Measurements from ENCODE around the gene ZNF17.

ZNF17 gene

GRCh38 chr19:57435062-57435978, 24.4 kb downstream of the ZNF17 start, which contains the start of gene ZNF749:
ZNF749 (plus strand) TSS chr19:57435325; CDS start chr19:57435579, 254 bp downstream.
- H3K36me3 ChIP-seq (ENCODE audit: insufficient read depth, low read length): peaks cover 9% of the 10 kb centered on the region
- peak within 1 kb of the TSS; percentile 42 for H3K9ac ChIP-seq (ENCODE audit: low read length)
- peak within 1 kb of the TSS; percentile 71 to 80 for H3K4me3 ChIP-seq (ENCODE audit: low read depth in 1 of 2, low read length in 2 of 2)
- H3K27me3 ChIP-seq (ENCODE audit: control insufficient read depth in 1 of 2, insufficient read depth in 2 of 2, low read length in 2 of 2): no peaks in the 10 kb centered on the region
- peak within 1 kb of the TSS; percentile 52 for H3K27ac ChIP-seq (ENCODE audit: low read depth, low read length)
- H3K9me3 ChIP-seq (ENCODE audit: low read length): peaks cover 3% of the 10 kb centered on the region
- H3K4me1 ChIP-seq (ENCODE audit: insufficient read depth, low read length): peaks cover 17% of the 10 kb centered on the region

DNA sequence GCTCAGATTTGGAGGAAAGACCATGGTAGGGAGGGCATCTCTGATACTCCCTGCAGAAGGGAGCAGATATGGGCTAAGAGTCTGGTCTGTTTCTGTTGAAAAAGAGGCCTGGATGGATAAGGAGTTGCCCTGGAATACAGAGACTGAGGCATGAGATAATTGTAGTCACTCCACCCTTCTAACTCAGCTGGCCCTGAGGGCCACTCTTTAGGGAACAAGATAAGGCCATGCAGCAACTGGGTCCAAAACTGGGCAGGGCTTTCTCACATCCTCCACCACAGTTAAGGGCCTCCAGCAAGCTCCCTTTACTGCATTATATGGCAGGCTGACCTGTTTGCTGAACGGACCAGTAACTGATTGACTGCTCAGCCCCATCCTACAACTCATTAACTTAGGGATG, 25.5 kb downstream of the ZNF17 start:
- peak overlapping the region in 1 of 2 donors; percentile 80 for H3K4me3 ChIP-seq (ENCODE audit: low read depth in 1 of 2, low read length in 2 of 2)

GRCh38 chr19:57437931-57438330, 27.0 kb downstream of the ZNF17 start:
- Histone ChIP-seq H3K36me3 (ENCODE audit: insufficient read depth, low read length) (peaks cover 10% of the 10 kb centered on the region), H3K9me3 (ENCODE audit: low read length) (peaks cover 6% of the 10 kb centered on the region), H3K4me1 (ENCODE audit: insufficient read depth, low read length) (peaks cover 17% of the 10 kb centered on the region), H3K27me3 (ENCODE audit: control insufficient read depth in 1 of 2, insufficient read depth in 2 of 2, low read length in 2 of 2) (no peaks in the 10 kb centered on the region), H3K4me3 (ENCODE audit: low read depth in 1 of 2, low read length in 2 of 2) (no peak overlapping the region), H3K9ac (ENCODE audit: low read length) (no peak overlapping the region), H3K27ac (ENCODE audit: low read depth, low read length) (no peak overlapping the region)

More for the DNA sequence above, 25.5 kb downstream of the ZNF17 start:
- H3K27me3 ChIP-seq (ENCODE audit: control insufficient read depth in 1 of 2, insufficient read depth in 2 of 2, low read length in 2 of 2): no peaks in the 10 kb centered on the region
- no peak overlapping the region for H3K27ac ChIP-seq (ENCODE audit: low read depth, low read length)
- peaks cover 3% of the 10 kb centered on the region for H3K9me3 ChIP-seq (ENCODE audit: low read length)
- H3K36me3 ChIP-seq (ENCODE audit: insufficient read depth, low read length): peaks cover 9% of the 10 kb centered on the region
- no peak overlapping the region for H3K9ac ChIP-seq (ENCODE audit: low read length)
- H3K4me1 ChIP-seq (ENCODE audit: insufficient read depth, low read length): peaks cover 17% of the 10 kb centered on the region

DNA sequence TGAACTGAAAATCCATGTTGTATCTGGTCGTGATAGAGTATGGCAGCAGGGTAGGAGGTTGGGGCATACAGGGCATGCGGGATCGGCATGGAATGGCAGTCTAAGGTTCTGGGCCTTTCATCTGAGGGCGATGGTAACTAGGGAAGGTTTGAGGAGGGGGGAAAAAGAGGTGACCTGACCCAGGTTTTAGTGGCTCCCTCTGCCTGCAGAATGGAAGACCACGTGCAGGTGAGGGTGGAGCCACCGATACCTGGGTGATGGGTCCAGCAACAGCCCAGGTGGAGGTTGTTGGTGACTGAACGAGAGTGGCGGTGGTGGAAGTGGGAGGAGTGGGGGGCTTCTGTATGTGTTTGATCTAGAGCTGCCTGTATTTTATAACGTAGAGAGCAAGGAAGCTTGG, 28.0 kb downstream of the ZNF17 start:
- Histone ChIP-seq H3K4me3 (ENCODE audit: low read depth in 1 of 2, low read length in 2 of 2) (no peak overlapping the region), H3K27ac (ENCODE audit: low read depth, low read length) (no peak overlapping the region), H3K9ac (ENCODE audit: low read length) (no peak overlapping the region), H3K4me1 (ENCODE audit: insufficient read depth, low read length) (peaks cover 17% of the 10 kb centered on the region), H3K27me3 (ENCODE audit: control insufficient read depth in 1 of 2, insufficient read depth in 2 of 2, low read length in 2 of 2) (no peaks in the 10 kb centered on the region), H3K9me3 (ENCODE audit: low read length) (peaks cover 15% of the 10 kb centered on the region), H3K36me3 (ENCODE audit: insufficient read depth, low read length) (peaks cover 18% of the 10 kb centered on the region)

- Histone ChIP-seq H3K9ac (ENCODE audit: low read length) (no peak overlapping the region), H3K27me3 (ENCODE audit: control insufficient read depth in 1 of 2, insufficient read depth in 2 of 2, low read length in 2 of 2) (no peaks in the 10 kb centered on the region), H3K9me3 (ENCODE audit: low read length) (peaks cover 23% of the 10 kb centered on the region), H3K4me3 (ENCODE audit: low read depth in 1 of 2, low read length in 2 of 2) (peak overlapping the region in 1 of 2 donors; percentile 0), H3K4me1 (ENCODE audit: insufficient read depth, low read length) (no peaks in the 10 kb centered on the region), H3K27ac (ENCODE audit: low read depth, low read length) (no peak overlapping the region), H3K36me3 (ENCODE audit: insufficient read depth, low read length) (peaks cover 25% of the 10 kb centered on the region)
Measured at GRCh38 chr19:57441979-57442752, 31.2 kb downstream of the ZNF17 start.

DNA sequence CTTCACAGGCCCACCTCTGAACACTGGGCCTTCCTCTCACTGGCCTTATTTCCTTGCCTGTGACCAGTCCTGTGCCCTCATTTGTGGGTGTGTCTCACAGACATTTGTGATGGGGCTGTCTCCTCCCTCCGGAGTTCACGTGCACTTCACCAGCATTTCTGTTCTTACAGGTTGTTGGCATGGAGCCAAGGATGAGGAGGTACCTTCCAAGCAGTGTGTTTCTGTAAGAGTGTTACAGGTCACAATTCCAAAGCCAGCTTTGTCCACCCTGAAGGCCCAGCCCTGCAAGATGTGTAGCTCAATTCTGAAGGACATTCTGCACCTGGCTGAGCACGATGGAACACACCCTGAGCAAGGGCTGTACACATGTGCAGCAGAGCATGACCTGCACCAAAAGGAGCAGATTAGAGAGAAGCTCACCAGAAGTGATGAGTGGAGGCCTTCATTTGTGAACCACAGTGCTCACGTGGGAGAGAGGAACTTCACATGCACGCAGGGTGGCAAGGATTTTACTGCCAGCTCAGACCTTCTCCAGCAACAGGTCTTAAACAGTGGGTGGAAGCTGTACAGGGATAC, 32.2 kb downstream of the ZNF17 start:
- peaks cover 23% of the 10 kb centered on the region for H3K9me3 ChIP-seq (ENCODE audit: low read length)
- H3K36me3 ChIP-seq (ENCODE audit: insufficient read depth, low read length): peaks cover 25% of the 10 kb centered on the region
- peak overlapping the region in 1 of 2 donors; percentile 0 for H3K4me3 ChIP-seq (ENCODE audit: low read depth in 1 of 2, low read length in 2 of 2)
- H3K9ac ChIP-seq (ENCODE audit: low read length): no peak overlapping the region
- no peak overlapping the region for H3K27ac ChIP-seq (ENCODE audit: low read depth, low read length)
- no peaks in the 10 kb centered on the region for H3K4me1 ChIP-seq (ENCODE audit: insufficient read depth, low read length)
- H3K27me3 ChIP-seq (ENCODE audit: control insufficient read depth in 1 of 2, insufficient read depth in 2 of 2, low read length in 2 of 2): no peaks in the 10 kb centered on the region

DNA sequence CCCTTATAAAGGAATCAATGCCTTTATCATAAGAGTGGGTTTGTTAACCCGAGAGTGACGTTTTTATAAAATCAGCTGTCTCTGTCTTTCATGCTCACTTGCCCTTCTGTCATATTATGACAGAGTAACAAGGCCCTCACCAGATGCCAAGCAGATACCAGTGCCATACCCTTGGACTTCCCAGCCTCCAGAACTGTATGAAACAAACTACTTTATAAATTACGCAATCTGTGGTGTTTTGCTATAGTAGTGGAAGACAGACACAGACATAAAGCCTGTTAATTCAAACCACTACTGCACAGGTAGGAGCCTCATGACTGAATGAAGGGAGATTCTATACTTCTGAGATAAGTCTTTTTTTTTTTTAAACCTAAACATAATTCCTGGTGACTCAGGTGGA, 41.3 kb downstream of the ZNF17 start:
- no peak overlapping the region for H3K27ac ChIP-seq (ENCODE audit: low read depth, low read length)
- H3K9me3 ChIP-seq (ENCODE audit: low read length): peaks cover 8% of the 10 kb centered on the region
- peaks cover 17% of the 10 kb centered on the region for H3K36me3 ChIP-seq (ENCODE audit: insufficient read depth, low read length)

DNA sequence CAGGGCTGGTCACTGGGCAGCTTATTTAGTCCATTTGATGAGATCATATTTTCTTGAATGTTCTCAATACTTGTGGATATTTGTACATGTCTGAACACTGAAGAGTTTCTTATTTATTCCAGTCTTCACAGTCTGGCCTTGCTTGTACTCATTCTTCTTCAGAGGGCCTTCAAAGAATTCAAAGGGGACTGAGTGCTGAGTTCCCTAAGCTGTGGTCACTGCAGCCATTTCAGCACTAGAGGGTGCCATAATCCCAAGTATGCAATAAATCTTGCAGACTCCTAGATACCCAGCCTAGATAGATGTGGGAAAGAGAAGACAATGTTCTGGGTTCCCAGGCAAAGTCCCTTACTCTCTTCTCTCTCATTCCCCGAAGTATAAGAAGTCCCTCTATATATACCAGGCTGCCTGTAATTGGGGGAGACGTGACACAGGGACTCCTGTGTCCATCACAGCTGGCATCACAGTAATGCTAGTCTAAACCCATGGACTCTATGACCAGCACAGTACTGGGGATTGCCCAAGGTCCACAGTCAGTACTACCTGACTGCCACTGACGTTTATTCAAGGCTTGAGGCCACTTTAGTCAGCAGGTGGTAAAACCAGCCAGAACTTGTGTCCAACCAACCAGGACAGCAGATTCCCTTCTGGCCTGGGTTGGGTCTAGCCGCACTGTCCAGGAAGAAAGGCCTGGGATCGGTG, 54.9 kb downstream of the ZNF17 start:
- H3K9ac ChIP-seq (ENCODE audit: low read length): no peak overlapping the region
- H3K36me3 ChIP-seq (ENCODE audit: insufficient read depth, low read length): peaks cover 13% of the 10 kb centered on the region
- H3K4me3 ChIP-seq (ENCODE audit: low read depth in 1 of 2, low read length in 2 of 2): peak overlapping the region in 1 of 2 donors; percentile 25
- no peaks in the 10 kb centered on the region for H3K27me3 ChIP-seq (ENCODE audit: control insufficient read depth in 1 of 2, insufficient read depth in 2 of 2, low read length in 2 of 2)
- no peak overlapping the region for H3K27ac ChIP-seq (ENCODE audit: low read depth, low read length)
- peaks cover 44% of the 10 kb centered on the region for H3K9me3 ChIP-seq (ENCODE audit: low read length)
- H3K4me1 ChIP-seq (ENCODE audit: insufficient read depth, low read length): no peaks in the 10 kb centered on the region

More for the DNA sequence above, 41.3 kb downstream of the ZNF17 start:
- H3K27me3 ChIP-seq (ENCODE audit: control insufficient read depth in 1 of 2, insufficient read depth in 2 of 2, low read length in 2 of 2): no peaks in the 10 kb centered on the region
- H3K9ac ChIP-seq (ENCODE audit: low read length): no peak overlapping the region
- no peak overlapping the region for H3K4me3 ChIP-seq (ENCODE audit: low read depth in 1 of 2, low read length in 2 of 2)
- no peaks in the 10 kb centered on the region for H3K4me1 ChIP-seq (ENCODE audit: insufficient read depth, low read length)

- H3K9ac ChIP-seq (ENCODE audit: low read length): no peak overlapping the region
- H3K36me3 ChIP-seq (ENCODE audit: insufficient read depth, low read length): peaks cover 15% of the 10 kb centered on the region
- peaks cover 51% of the 10 kb centered on the region for H3K9me3 ChIP-seq (ENCODE audit: low read length)
- H3K27me3 ChIP-seq (ENCODE audit: control insufficient read depth in 1 of 2, insufficient read depth in 2 of 2, low read length in 2 of 2): no peaks in the 10 kb centered on the region
- peak overlapping the region in 1 of 2 donors; percentile 25 for H3K4me3 ChIP-seq (ENCODE audit: low read depth in 1 of 2, low read length in 2 of 2)
- no peak overlapping the region for H3K27ac ChIP-seq (ENCODE audit: low read depth, low read length)
- H3K4me1 ChIP-seq (ENCODE audit: insufficient read depth, low read length): no peaks in the 10 kb centered on the region
Measured at GRCh38 chr19:57466489-57466888, 55.5 kb downstream of the ZNF17 start.
